ENCODE results near the gene MRPL36.

MRPL36 gene

GRCh38 chr5:1809416-1810035, 9.9 kb upstream of the MRPL36 start:
- no peak overlapping the region for H3K18ac ChIP-seq (ENCODE audit: low read depth in 1 of 2, low read length in 2 of 2)
- no peak overlapping the region for H2BK5ac ChIP-seq (ENCODE audit: low read depth, low read length, poor library complexity, severe bottlenecking)
- no peak overlapping the region for H2BK120ac ChIP-seq (ENCODE audit: low read depth, low read length)
- H3K4me2 ChIP-seq (ENCODE audit: low read length, poor library complexity, severe bottlenecking): no peak overlapping the region
- no peaks in the 10 kb centered on the region for H3K27me3 ChIP-seq (ENCODE audit: control insufficient read depth in 1 of 2, insufficient read depth in 1 of 2, low read length in 2 of 2)
- H2BK12ac ChIP-seq (ENCODE audit: low read length in 2 of 2): no peak overlapping the region
- no peak overlapping the region for H3K4ac ChIP-seq (ENCODE audit: low read depth in 1 of 2, low read length in 2 of 2)
- H4K8ac ChIP-seq (ENCODE audit: low read length): no peak overlapping the region
- peaks cover 70 to 94% of the 10 kb centered on the region in 2 experiments for H3K36me3 ChIP-seq (ENCODE audit: control insufficient read depth in 1 of 2, insufficient read depth in 2 of 2, low read depth in 1 of 2, low read length in 2 of 2)
- H3K79me1 ChIP-seq (replicated peaks; ENCODE audit: low read length, poor library complexity, severe bottlenecking): peaks cover 51% of the 10 kb centered on the region
- WGBS: 97% methylated on average over 29 of the region's 32 CpGs
- H3K14ac ChIP-seq (ENCODE audit: low read length in 2 of 2): no peak overlapping the region
- no peak overlapping the region for H3K23ac ChIP-seq (ENCODE audit: low read length in 2 of 2)
- H3K4me1 ChIP-seq (ENCODE audit: control insufficient read depth, insufficient read depth, low read depth, low read length): peaks cover 7% of the 10 kb centered on the region
- H2AK5ac ChIP-seq (ENCODE audit: low read length, severe bottlenecking): no peak overlapping the region
- H4K91ac ChIP-seq (ENCODE audit: low read length): no peak overlapping the region
- H2AFZ ChIP-seq (ENCODE audit: low read depth, low read length): no peak overlapping the region
- H3K9me3 ChIP-seq (ENCODE audit: control insufficient read depth, low read length): no peaks in the 10 kb centered on the region
- DNase-seq: no peak
- H3K9ac ChIP-seq (ENCODE audit: low read length): peak overlapping the region; percentile 68
- H3K4me3 ChIP-seq (ENCODE audit: insufficient read depth in 1 of 2, low read depth in 1 of 2, low read length in 2 of 2): no peak overlapping the region
- H3K27ac ChIP-seq (ENCODE audit: low read length, poor library complexity, severe bottlenecking): no peak overlapping the region
- H2BK15ac ChIP-seq (ENCODE audit: low read depth, poor library complexity, severe bottlenecking): no peak overlapping the region

- no peaks in the 10 kb centered on the region for H3K27me3 ChIP-seq (ENCODE audit: control insufficient read depth in 1 of 2, insufficient read depth in 1 of 2, low read length in 2 of 2)
- no peak overlapping the region for H3K23ac ChIP-seq (ENCODE audit: low read length in 2 of 2)
- no peak overlapping the region for H3K14ac ChIP-seq (ENCODE audit: low read length in 2 of 2)
- H2AK5ac ChIP-seq (ENCODE audit: low read length, severe bottlenecking): no peak overlapping the region
- no peak overlapping the region for H2BK15ac ChIP-seq (ENCODE audit: low read depth, poor library complexity, severe bottlenecking)
- no peak overlapping the region for H2BK12ac ChIP-seq (ENCODE audit: low read length in 2 of 2)
- no peak overlapping the region for H4K8ac ChIP-seq (ENCODE audit: low read length)
- no peak overlapping the region for H4K91ac ChIP-seq (ENCODE audit: low read length)
- H2BK5ac ChIP-seq (ENCODE audit: low read depth, low read length, poor library complexity, severe bottlenecking): no peak overlapping the region
- 77% methylated on average over 3 of the region's 3 CpGs for WGBS
- peaks cover 9% of the 10 kb centered on the region for H3K4me1 ChIP-seq (ENCODE audit: control insufficient read depth, insufficient read depth, low read depth, low read length)
- H3K27ac ChIP-seq (ENCODE audit: low read length, poor library complexity, severe bottlenecking): peak overlapping the region; percentile 54
- no peak for DNase-seq
- no peak overlapping the region for H3K4me2 ChIP-seq (ENCODE audit: low read length, poor library complexity, severe bottlenecking)
- H3K4me3 ChIP-seq (ENCODE audit: insufficient read depth in 1 of 2, low read depth in 1 of 2, low read length in 2 of 2): no peak overlapping the region
- H3K9me3 ChIP-seq (ENCODE audit: control insufficient read depth, low read length): no peaks in the 10 kb centered on the region
- no peak overlapping the region for H2BK120ac ChIP-seq (ENCODE audit: low read depth, low read length)
- H3K79me1 ChIP-seq (replicated peaks; ENCODE audit: low read length, poor library complexity, severe bottlenecking): peaks cover 54% of the 10 kb centered on the region
- no peak overlapping the region for H3K18ac ChIP-seq (ENCODE audit: low read depth in 1 of 2, low read length in 2 of 2)
- no peak overlapping the region for H3K4ac ChIP-seq (ENCODE audit: low read depth in 1 of 2, low read length in 2 of 2)
- peak overlapping the region; percentile 68 for H3K9ac ChIP-seq (ENCODE audit: low read length)
- no peak overlapping the region for H2AFZ ChIP-seq (ENCODE audit: low read depth, low read length)
- H3K36me3 ChIP-seq (ENCODE audit: control insufficient read depth in 1 of 2, insufficient read depth in 2 of 2, low read depth in 1 of 2, low read length in 2 of 2): peaks cover 70 to 94% of the 10 kb centered on the region in 2 experiments
These were observed 8.8 kb upstream of the MRPL36 start for GRCh38 chr5:1808439-1808838.

- Histone ChIP-seq H3K4me2 (ENCODE audit: low read length, poor library complexity, severe bottlenecking) (no peak overlapping the region), H3K23ac (ENCODE audit: low read length in 2 of 2) (no peak overlapping the region), H2BK5ac (ENCODE audit: low read depth, low read length, poor library complexity, severe bottlenecking) (no peak overlapping the region), H3K4ac (ENCODE audit: low read depth in 1 of 2, low read length in 2 of 2) (no peak overlapping the region), H3K4me1 (ENCODE audit: control insufficient read depth, insufficient read depth, low read depth, low read length) (peaks cover 9% of the 10 kb centered on the region), H3K14ac (ENCODE audit: low read length in 2 of 2) (no peak overlapping the region), H3K79me1 (replicated peaks; ENCODE audit: low read length, poor library complexity, severe bottlenecking) (peaks cover 54% of the 10 kb centered on the region), H4K8ac (ENCODE audit: low read length) (no peak overlapping the region), H3K36me3 (ENCODE audit: control insufficient read depth in 1 of 2, insufficient read depth in 2 of 2, low read depth in 1 of 2, low read length in 2 of 2) (peaks cover 69 to 96% of the 10 kb centered on the region in 2 experiments), H2BK12ac (ENCODE audit: low read length in 2 of 2) (no peak overlapping the region), H3K27ac (ENCODE audit: low read length, poor library complexity, severe bottlenecking) (peak overlapping the region; percentile 54), H2BK15ac (ENCODE audit: low read depth, poor library complexity, severe bottlenecking) (no peak overlapping the region), H3K4me3 (ENCODE audit: insufficient read depth in 1 of 2, low read depth in 1 of 2, low read length in 2 of 2) (no peak overlapping the region), H3K9ac (ENCODE audit: low read length) (peak overlapping the region; percentile 68), H3K18ac (ENCODE audit: low read depth in 1 of 2, low read length in 2 of 2) (no peak overlapping the region), H2AFZ (ENCODE audit: low read depth, low read length) (no peak overlapping the region), H3K9me3 (ENCODE audit: control insufficient read depth, low read length) (no peaks in the 10 kb centered on the region), H4K91ac (ENCODE audit: low read length) (peak overlapping the region; percentile 45), H2AK5ac (ENCODE audit: low read length, severe bottlenecking) (no peak overlapping the region), H2BK120ac (ENCODE audit: low read depth, low read length) (no peak overlapping the region), H3K27me3 (ENCODE audit: control insufficient read depth in 1 of 2, insufficient read depth in 1 of 2, low read length in 2 of 2) (no peaks in the 10 kb centered on the region)
- WGBS: 96% methylated on average over 20 of the region's 20 CpGs
- DNase-seq: no peak
These were observed 8.0 kb upstream of the MRPL36 start for GRCh38 chr5:1807451-1808185.

- Histone ChIP-seq H3K23ac (ENCODE audit: low read length in 2 of 2) (no peak overlapping the region), H2BK5ac (ENCODE audit: low read depth, low read length, poor library complexity, severe bottlenecking) (no peak overlapping the region), H3K4me1 (ENCODE audit: control insufficient read depth, insufficient read depth, low read depth, low read length) (peaks cover 9% of the 10 kb centered on the region), H3K4me2 (ENCODE audit: low read length, poor library complexity, severe bottlenecking) (no peak overlapping the region), H2BK120ac (ENCODE audit: low read depth, low read length) (no peak overlapping the region), H4K91ac (ENCODE audit: low read length) (no peak overlapping the region), H3K4ac (ENCODE audit: low read depth in 1 of 2, low read length in 2 of 2) (no peak overlapping the region), H2BK15ac (ENCODE audit: low read depth, poor library complexity, severe bottlenecking) (no peak overlapping the region), H2BK12ac (ENCODE audit: low read length in 2 of 2) (no peak overlapping the region), H2AK5ac (ENCODE audit: low read length, severe bottlenecking) (no peak overlapping the region), H3K14ac (ENCODE audit: low read length in 2 of 2) (no peak overlapping the region), H3K9me3 (ENCODE audit: control insufficient read depth, low read length) (no peaks in the 10 kb centered on the region), H3K27ac (ENCODE audit: low read length, poor library complexity, severe bottlenecking) (no peak overlapping the region), H3K36me3 (ENCODE audit: control insufficient read depth in 1 of 2, insufficient read depth in 2 of 2, low read depth in 1 of 2, low read length in 2 of 2) (peaks cover 66 to 93% of the 10 kb centered on the region in 2 experiments), H3K79me1 (replicated peaks; ENCODE audit: low read length, poor library complexity, severe bottlenecking) (peaks cover 50% of the 10 kb centered on the region), H3K9ac (ENCODE audit: low read length) (no peak overlapping the region), H3K27me3 (ENCODE audit: control insufficient read depth in 1 of 2, insufficient read depth in 1 of 2, low read length in 2 of 2) (no peaks in the 10 kb centered on the region), H3K4me3 (ENCODE audit: insufficient read depth in 1 of 2, low read depth in 1 of 2, low read length in 2 of 2) (no peak overlapping the region), H3K18ac (ENCODE audit: low read depth in 1 of 2, low read length in 2 of 2) (no peak overlapping the region), H4K8ac (ENCODE audit: low read length) (no peak overlapping the region), H2AFZ (ENCODE audit: low read depth, low read length) (no peak overlapping the region)
- 95% methylated on average over 16 of the region's 16 CpGs for WGBS
- no peak for DNase-seq
These were observed 7.3 kb upstream of the MRPL36 start for GRCh38 chr5:1806974-1807373.

Measured in mesenchymal stem cell (in vitro differentiated cells and primary cell).